Kidney glomerular epithelial cell (primary cell): Measurements from ENCODE around the gene LHB.
"Not testable (repeated sequence)": the region's sequence is repeated elsewhere in the genome, so short reads cannot be mapped to it uniquely, and the experiment has no call there.

Source experiments
- DNase-seq: peaks from one replicate; lab custom pipeline; 2025; lab: John Stamatoyannopoulos, UW

Gene LHB

DNA sequence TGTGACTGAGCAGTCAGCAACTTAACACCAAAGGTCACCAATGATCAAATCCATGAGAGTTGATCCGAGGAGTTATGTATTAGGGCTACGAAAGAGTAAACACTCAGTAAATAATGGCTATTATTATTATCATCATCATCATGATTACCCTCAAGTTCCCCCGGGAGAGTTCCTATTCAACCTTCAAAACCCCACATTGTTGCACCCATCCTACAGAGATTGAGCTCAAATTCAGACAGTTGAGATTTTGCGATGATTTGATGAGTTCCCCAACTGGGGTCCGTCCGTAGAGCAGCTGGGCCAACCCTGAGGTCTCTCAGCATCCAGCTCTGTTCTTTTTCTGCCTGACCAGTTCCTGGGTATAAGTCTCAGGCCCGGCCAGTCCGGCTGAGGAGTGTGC is 21.2 kb upstream of the LHB start:
- DNase-seq: not testable (repeated sequence)

DNA sequence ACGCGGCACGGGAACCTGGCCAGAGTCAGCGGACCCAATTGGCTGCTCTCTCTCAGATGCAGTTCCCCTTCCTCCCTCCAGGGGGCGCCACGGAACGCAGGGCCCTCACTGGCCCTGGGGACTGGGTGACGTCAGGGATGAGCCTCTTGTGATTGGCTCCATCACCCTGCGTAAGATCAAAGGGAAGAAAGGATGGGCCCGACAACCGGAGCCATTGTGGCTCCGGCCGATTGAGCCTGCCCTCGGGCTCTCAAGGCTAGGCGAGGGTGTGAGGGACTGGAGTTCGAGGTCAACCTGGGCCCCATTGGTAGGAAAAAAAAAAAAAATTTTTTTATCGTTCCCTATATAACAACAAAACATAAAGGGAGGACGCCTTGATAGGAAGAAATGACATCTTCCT is 19.9 kb upstream of the LHB start, which contains the start of gene CGB1:
TSS of gene CGB1 (minus strand) at position 81 of the 400 bp plus-strand sequence. CDS start 184 bp downstream, outside the sequence.
- DNase-seq: not testable (repeated sequence)

DNA sequence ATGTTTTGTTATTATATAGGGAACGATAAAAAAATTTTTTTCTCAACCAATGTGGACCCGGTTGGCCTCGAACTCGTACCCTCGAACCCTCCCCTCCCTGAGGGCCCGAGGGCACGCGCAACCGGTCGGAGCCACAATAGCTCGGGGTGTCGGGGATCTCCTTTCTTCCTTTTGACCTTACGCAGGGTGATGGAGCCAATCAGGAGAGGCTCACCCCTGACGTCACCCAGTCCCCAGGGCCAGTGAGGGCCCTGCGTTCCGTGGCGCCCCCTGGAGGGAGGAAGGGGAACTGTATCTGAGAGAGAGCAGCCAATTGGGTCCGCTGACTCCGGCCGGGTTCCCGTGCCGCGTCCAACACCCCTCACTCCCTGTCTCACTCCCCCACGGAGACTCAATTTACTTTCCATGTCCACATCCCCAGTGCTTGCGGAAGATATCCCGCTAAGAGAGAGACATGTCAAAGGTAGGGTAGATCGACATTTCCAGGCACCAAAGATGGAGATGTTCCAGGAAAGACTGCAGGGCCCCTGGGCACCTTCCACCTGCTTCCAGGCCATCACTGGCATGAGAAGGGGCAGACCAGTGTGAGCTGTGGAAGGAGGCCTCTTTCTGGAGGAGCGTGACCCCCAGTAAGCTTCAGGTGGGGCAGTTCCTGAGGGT is 14.9 kb upstream of the LHB start, which contains the start of gene CGB2:
TSS of gene CGB2 (plus strand) at position 249 of the 660 bp plus-strand sequence. CDS start at position 455, 206 bp downstream.
- not testable (repeated sequence) for DNase-seq

DNA sequence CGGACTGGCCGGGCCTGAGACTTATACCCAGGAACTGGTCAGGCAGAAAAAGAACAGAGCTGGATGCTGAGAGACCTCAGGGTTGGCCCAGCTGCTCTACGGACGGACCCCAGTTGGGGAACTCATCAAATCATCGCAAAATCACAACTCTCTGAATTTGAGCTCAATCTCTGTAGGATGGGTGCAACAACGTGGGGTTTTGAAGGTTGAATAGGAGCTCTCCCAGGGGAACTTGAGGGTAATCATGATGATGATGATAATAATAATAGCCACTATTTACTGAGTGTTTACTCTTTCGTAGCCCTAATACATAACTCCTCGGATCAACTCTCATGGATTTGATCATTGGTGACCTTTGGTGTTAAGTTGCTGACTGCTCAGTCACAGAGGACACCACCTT is 13.4 kb upstream of the LHB start:
- DNase-seq: not testable (repeated sequence)

DNA sequence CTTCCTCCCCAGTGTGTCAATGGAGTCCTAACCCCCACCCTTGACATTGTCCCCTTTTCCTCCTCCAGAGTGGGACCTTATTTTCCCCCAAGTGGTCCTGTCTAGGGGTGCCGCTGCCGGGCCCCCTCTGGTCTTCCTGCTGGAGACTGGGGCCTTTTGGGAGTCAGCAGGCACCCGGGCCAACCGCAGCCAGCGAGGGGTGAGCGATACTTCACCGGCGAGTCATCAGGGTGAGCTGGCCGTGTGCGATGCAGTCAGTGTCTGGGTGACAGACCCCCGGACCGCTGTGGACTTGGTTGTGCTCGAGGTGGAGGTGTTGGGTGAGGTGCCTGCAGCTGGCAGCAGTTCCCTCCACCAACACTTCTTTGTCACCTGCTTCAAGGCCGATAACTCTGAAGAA is 12.9 kb upstream of the LHB start:
- not testable (repeated sequence) for DNase-seq

DNA sequence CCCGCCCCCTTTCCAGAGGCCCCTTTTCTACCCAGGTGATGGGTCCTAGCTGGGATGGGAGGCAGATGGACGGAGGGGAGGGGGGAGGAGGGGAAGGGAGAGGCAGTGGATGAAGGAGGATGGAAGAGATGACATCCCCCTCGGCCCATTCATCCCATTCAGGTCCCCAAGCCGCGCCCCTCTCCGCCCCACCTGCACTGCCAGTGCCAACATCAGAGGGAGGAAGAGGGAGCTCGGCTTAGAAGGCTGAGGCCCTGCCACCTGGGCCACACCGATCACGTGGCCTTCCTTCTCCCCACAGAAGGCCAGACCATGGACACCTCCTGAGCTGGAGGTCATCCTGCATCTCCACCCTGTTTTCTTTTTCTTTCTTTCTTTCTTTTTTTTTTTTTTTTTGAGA is 11.8 kb upstream of the LHB start:
- DNase-seq: not testable (repeated sequence)

DNA sequence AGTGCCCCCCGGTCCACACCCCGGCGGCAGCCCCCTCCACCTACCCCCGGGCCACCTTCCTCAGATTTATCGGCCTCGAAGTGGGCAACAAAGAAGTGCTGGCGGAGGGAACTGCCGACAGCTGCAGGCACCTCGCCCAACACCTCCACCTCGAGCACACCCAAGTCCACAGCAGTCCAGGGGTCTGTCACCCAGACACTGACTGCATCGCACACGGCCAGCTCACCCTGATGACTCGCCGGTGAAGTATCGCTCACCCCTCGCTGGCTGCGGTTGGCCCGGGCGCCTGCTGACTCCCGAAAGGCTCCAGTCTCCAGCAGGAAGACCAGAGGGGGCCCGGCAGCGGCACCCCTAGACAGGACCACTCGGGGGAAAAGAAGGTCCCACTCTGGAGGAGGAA is 8.7 kb upstream of the LHB start:
- not testable (repeated sequence) for DNase-seq

DNA sequence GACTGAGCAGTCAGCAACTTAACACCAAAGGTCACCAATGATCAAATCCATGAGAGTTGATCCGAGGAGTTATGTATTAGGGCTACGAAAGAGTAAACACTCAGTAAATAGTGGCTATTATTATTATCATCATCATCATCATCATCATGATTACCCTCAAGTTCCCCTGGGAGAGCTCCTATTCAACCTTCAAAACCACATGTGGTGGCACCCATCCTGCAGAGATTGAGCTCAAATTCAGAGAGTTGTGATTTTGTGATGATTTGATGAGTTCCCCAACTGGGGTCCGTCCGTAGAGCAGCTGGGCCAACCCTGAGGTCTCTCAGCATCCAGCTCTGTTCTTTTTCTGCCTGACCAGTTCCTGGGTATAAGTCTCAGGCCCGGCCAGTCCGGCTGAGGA is 8.2 kb upstream of the LHB start:
- DNase-seq: not testable (repeated sequence)

DNA sequence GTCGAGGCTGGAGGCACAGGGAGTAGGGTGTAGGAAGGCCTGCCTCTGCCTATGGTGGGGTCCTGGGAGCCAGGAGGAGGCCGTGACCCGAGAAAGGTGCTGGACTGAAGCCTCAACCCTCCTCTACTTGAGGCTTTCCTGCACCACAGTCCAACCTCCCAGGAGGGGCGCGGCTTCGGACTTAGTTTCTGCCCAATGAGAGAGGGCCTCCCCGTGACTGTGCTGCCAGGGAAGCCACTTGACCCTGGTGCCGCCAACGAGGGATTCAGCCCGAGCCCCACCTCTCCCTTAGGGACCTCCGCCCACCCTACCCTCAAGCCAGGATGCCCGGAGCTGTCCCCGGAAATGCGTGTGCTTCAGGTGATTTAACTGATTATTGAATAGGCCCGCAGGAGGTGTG is 7.3 kb upstream of the LHB start, which contains the start of gene CGB3:
TSS of gene CGB3 (minus strand) at position 101 of the 400 bp plus-strand sequence. CDS start 362 bp downstream, outside the sequence.
- not testable (repeated sequence) for DNase-seq

DNA sequence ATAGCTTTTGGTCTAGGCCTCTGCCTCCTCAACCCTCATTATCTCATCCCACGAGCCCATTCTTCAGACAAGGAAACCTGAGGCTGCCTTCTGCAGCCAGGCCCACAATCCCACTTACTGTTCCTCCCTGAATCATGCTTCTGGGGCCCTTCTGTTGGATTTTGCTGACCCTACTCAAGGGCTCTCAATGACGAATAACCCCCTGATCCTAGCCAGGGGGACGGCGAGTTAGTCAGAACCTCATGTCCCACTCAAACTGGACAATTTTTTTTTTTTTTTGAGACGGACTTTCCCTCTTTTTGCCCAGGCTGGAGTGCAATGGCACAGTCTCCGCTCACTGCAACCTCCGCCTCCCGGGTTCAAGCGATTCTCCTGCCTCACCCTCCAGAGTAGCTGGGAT is 5.2 kb upstream of the LHB start:
- DNase-seq: no peak

DNA sequence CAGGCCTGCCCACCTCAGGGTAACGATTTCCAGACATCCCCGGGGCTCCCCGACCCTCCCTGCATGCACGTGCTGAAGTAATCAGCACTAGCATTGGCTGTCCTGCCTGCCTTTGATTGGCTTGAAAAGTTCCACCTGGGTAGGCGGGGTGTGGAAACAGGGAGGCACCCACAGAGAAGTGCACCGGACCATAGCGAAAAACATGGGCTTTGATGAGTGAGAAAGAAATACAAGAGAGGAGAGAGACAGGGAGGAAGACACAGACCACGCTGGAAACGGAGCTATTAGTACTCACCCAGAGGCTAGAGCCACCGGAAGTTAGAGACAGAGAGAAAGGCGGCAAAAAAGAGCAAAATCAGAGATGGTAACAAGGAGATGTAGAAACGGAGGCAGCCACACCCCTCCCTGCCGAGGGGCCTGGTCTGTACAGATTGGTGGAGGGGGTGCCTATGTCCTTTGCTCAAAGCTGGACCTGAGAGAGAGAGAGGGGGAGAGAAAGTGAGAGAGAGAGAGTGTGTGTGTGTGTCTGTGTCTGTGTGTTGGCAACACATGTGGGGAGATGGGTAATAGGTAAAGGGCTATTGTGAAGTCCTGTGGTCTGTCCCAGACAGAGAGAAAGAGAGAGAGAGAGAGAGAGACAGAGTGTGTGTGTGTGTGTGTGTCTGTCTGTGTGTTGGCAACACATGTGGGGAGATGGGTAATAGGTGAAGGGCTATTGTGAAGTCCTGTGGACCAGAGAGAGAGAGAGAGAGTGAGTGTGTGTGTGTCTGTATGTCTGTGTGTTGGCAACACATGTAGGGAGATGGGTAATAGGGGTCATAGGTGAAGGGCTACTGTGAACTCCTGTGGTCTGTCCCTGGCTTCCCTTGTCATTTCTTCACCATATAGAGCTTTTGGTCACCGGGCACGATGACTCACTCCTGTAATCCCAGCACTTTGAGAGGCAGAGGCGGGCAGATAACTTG is 4.3 kb upstream of the LHB start:
- DNase-seq: peak; percentile 42

DNA sequence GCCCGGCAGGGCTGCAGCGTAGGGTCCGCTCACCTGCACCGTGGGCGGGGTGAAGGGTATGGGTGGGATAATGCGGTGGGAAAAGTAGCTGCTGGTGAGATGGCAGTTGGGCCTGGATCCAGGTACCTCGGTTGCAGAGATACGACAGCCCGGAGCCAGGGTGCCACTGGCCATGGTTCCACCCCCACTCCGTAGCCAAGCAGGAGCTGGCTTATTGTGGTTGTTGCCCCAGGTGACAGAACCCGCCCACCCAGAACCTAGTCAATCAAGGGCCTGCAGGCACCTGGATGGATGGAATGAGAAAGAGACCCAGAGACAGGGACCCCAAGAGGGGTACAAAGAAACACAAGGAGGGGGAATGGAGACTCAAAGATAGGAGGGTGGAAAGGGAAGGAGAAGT is 3.5 kb upstream of the LHB start:
- no peak for DNase-seq

DNA sequence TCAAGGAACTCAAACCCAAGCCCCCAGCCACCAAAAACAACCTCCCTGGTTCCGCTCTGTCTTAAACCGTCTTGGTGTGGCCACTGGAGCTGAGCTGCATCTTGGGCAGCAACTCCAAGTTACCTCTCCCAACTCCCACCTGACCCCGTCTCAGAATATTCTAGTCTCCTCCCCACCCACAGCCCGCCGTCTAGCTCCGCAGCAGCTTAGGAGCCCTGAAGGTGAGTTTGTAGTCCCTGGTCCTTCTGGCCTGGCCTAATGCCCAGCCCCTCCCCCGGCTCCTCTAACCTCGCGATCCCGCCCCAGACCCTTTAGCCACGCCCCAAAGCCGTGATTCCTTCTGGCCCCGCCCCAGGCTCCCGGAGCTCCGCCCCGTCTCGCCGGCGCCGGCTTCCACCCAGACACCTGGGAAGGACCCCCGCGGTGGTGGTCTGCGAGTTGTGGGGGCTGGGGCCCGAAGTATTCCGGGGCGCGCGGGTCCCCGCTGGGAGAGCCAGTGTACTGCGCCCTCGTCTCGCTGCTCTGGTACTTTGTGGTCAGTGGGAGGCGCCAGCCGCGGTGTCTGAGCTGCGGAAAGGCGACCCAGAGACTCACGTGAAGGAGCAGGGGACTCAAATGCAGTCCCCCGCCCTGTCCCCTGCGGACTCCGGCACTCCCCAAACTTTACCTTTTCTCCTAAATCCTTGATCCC is 2.5 kb upstream of the LHB start:
- no peak for DNase-seq

DNA sequence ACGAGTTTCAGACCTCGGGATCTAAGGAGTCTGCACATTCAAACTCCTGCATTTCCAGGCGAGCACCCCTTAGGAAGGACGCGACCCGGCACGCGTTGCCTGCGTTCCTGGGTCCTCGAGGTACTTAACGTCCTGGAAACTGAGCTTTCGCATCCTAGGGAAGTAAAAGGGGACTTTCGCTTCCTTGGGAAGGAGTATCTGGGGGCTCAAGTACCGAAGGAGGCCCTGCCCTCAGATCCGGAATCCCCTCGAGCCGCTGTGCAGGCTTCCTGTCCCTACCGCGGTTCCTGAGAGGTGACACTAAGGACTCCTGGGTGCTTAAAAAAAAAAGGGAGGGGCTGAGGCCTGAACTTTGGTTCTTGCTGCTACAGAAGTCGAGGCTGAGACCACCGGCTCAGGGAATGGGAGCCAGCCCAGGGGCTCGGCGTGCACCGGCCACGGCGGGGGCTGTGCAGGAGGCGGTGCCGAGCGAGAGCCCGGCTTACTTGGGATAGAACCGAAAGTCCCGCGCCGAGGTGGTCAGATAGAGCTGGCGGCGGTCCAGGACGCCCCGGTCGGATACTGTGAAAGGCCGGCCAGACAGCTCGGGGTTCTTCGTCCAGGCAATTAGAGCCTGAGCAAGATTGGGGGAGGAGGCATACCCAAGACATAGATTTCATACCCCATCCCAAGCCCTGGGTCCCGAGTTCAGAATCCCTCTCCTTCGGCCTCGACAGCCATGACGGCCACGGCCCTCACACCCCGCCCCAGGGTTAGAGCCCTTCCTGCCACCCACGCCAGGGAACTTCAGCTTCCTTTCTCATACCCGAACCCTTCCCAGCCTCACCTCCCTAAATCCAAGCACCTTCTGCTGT is 1.7 kb upstream of the LHB start:
- not testable (repeated sequence) for DNase-seq

DNA sequence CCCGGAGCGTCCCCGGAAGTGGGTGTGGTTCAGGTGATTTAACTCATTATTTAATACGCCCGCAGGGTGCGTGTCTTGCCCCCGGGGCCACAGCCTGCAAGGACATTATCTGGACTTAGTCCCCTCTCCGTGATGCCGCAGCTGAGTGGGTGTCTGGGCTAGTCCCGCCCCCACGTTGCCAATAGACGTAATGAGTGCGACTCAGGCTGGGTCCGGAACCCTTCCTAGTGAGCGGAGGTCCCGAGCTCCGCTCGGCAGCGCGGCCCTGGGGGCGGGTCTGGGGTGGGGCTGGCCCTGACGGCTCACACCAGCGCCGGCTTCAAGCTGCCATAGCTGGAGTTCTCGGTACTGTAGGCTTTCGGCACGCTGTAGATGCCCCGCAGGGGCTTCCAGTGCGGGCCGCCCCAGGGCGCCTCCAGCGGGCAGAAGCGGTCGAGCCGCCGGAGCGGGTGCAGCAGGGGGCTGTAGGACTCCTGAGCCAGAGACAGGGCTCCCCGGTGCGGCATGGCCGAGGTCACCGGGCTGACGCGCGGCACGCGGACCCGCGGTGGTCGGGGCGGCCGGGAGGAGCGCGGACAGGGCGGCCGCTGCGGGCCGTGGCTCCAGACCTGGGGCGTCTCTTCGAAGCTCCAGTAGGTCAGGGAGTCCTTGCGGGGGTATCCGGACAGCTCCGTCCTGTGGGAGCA is 918 bp upstream of the LHB start:
- peak; percentile 21 for DNase-seq

DNA sequence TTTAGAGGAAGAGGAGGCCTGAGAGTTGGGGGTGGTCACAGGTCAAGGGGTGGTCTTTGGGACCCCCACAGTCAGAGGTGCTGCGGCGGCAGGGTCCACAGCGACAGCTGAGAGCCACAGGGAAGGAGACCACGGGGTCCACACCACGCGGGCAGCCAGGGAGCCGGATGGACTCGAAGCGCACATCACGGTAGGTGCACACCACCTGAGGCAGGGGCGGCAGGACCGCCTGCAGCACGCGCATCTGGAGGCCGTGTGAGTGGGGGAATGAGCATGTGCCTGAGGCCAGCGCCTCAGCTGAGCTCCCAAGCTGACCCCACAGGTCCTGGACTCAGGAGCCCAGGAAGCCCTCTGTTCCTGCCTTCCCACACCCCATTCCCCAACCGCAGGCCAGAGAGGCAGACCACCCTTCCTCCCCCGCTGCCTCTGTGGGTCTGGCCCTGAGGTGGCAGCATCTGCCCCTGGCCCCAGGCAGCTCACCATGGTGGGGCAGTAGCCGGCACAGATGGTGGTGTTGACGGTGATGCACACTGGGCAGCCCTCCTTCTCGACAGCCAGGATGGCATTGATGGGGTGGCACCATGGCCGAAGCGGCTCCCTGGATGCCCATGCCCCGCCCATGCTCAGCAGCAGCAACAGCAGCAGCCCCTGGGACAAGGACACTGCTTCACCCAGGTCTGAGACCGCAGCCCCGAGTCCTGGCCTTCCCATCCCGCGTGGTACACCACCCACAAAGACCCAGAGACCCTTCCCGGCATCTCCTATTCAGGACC is 638 bp downstream of the LHB start:
- no peak for DNase-seq

DNA sequence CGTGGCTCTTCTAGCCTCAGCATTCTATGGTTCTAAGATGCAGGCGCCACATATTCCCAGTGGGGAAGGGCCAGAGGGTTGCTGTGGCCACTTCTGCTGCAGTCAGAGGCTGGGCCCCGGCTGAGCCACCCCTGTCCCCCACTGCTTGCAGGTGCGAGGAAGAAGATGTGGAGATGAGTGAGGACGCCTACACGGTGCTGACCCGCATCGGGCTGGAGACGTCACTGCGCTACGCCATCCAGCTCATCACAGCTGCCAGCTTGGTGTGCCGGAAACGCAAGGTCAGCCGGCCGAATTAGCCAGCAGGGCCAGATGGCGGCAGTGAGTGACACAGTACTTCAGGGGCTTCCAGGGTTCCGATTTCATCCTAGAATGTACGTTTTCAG is 2.0 kb downstream of the LHB start:
- no peak for DNase-seq

DNA sequence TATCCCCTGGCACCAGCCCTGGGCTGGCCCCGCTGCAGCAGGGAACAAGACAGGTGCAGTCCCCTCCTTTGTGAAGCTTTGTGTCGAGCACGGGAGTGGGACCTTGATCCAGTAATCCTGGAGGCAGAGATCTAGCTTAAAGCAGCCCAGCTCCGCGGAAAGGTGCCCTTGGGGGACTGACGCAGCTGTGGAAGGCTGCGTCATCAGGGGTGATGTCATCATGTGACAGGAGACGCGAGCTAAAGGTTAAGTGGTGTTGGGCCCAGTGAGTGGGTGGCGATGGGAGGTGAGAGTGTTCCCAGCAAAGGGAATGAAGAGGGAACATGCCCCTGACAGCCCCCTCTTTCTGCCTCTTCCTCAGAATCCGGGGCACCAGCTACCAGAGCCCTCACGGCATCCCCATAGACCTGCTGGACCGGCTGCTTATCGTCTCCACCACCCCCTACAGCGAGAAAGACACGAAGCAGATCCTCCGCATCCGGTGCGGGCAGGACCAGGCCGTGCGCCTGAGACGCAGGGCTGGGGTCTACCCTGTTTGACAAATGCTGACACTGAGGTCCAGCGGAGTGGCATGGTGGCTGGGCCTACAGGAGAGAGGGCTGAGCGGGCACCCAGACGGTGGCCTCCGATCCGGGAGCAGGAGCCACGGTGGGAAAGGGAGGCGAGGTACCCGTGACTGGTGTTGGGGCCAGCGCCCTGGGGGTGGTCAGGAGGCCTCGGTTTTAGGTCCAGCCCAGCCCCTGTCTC is 2.6 kb downstream of the LHB start:
- DNase-seq: no peak

DNA sequence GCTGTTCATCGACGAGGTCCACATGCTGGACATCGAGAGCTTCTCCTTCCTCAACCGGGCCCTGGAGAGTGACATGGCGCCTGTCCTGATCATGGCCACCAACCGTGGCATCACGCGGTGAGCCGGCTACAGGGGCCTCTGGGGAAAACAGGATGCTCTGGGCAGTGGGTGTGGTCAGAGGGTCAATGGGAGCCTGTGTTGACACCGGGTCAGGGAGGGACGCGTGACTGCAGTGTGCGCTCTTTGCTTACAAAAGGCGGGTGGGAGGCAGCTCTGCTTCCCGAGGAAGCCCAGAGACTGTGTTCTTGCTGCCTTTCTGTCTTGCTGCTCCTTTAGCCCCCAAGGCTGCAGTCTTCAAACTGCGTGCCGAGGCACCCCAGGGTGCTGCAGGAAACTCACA is 5.7 kb downstream of the LHB start:
- no peak for DNase-seq
